ENCODE measurements around the gene CHD3.

The CHD3 gene

GRCh38 chr17:7929158-7930023 lies 40.8 kb downstream of the CHD3 start, which contains the start of gene KCNAB3:
KCNAB3 (minus strand) TSS chr17:7929856; CDS start chr17:7929435, 421 bp downstream.
- Histone ChIP-seq H3K9ac (ENCODE audit: low read depth, low read length) (no peak within 1 kb of the TSS), H3K27ac (ENCODE audit: low read depth, low read length) (no peak within 1 kb of the TSS), H3K36me3 (ENCODE audit: control insufficient read depth, insufficient read depth, low read length) (peaks cover 4% of the 10 kb centered on the region; the same call in 1 of the 2 replicates), H3K27me3 (ENCODE audit: control insufficient read depth, insufficient read depth, low read length) (peaks cover 53% of the 10 kb centered on the region), H3K4me1 (ENCODE audit: control insufficient read depth, insufficient read depth, low read length) (peaks cover 4% of the 10 kb centered on the region), H3K4me3 (ENCODE audit: low read depth, low read length) (peak within 1 kb of the TSS; percentile 74), H3K9me3 (ENCODE audit: control insufficient read depth, insufficient read depth, low read length) (no peaks in the 10 kb centered on the region)

- H3K4me3 ChIP-seq (ENCODE audit: low read depth, low read length) = peak overlapping the region; percentile 83
- peaks cover 39% of the 10 kb centered on the region for H3K27me3 ChIP-seq (ENCODE audit: control insufficient read depth, insufficient read depth, low read length)
- no peak overlapping the region for H3K27ac ChIP-seq (ENCODE audit: low read depth, low read length)
- H3K36me3 ChIP-seq (ENCODE audit: control insufficient read depth, insufficient read depth, low read length) = peaks cover 13% of the 10 kb centered on the region
- H3K9me3 ChIP-seq (ENCODE audit: control insufficient read depth, insufficient read depth, low read length) = no peaks in the 10 kb centered on the region
- peaks cover 4% of the 10 kb centered on the region for H3K4me1 ChIP-seq (ENCODE audit: control insufficient read depth, insufficient read depth, low read length)
- no peak overlapping the region for H3K9ac ChIP-seq (ENCODE audit: low read depth, low read length)
These were observed 42.4 kb downstream of the CHD3 start for GRCh38 chr17:7930841-7931631.

- Histone ChIP-seq H3K36me3 (ENCODE audit: control insufficient read depth, insufficient read depth, low read length) (peaks cover 22% of the 10 kb centered on the region), H3K27me3 (ENCODE audit: control insufficient read depth, insufficient read depth, low read length) (peaks cover 30% of the 10 kb centered on the region), H3K9me3 (ENCODE audit: control insufficient read depth, insufficient read depth, low read length) (no peaks in the 10 kb centered on the region), H3K9ac (ENCODE audit: low read depth, low read length) (no peak within 1 kb of the TSS; the same call in 1 of the 2 replicates), H3K4me3 (ENCODE audit: low read depth, low read length) (peak within 1 kb of the TSS; percentile 83), H3K4me1 (ENCODE audit: control insufficient read depth, insufficient read depth, low read length) (peaks cover 4% of the 10 kb centered on the region), H3K27ac (ENCODE audit: low read depth, low read length) (peak within 1 kb of the TSS; percentile 45)
These were observed 43.3 kb downstream of the CHD3 start, which contains the start of the genes CNTROB and TRAPPC1 for GRCh38 chr17:7931709-7932482. CNTROB (plus strand) TSS chr17:7932206; CDS start chr17:7933080, 874 bp downstream. TRAPPC1 (minus strand) TSS chr17:7931946; CDS start chr17:7931829, 117 bp downstream.

GRCh38 chr17:7932483-7932891 lies 43.9 kb downstream of the CHD3 start:
- H3K9me3 ChIP-seq (ENCODE audit: control insufficient read depth, insufficient read depth, low read length) = no peaks in the 10 kb centered on the region
- H3K4me1 ChIP-seq (ENCODE audit: control insufficient read depth, insufficient read depth, low read length) = peaks cover 4% of the 10 kb centered on the region
- peak overlapping the region; percentile 83 for H3K4me3 ChIP-seq (ENCODE audit: low read depth, low read length)
- H3K9ac ChIP-seq (ENCODE audit: low read depth, low read length) = no peak overlapping the region; the same call in 1 of the 2 replicates
- peaks cover 27% of the 10 kb centered on the region for H3K36me3 ChIP-seq (ENCODE audit: control insufficient read depth, insufficient read depth, low read length)
- no peak overlapping the region for H3K27ac ChIP-seq (ENCODE audit: low read depth, low read length)
- peaks cover 25% of the 10 kb centered on the region for H3K27me3 ChIP-seq (ENCODE audit: control insufficient read depth, insufficient read depth, low read length)

GRCh38 chr17:7932949-7933348 lies 44.4 kb downstream of the CHD3 start:
- H3K4me1 ChIP-seq (ENCODE audit: control insufficient read depth, insufficient read depth, low read length) = peaks cover 4% of the 10 kb centered on the region
- no peak overlapping the region for H3K9ac ChIP-seq (ENCODE audit: low read depth, low read length)
- H3K27me3 ChIP-seq (ENCODE audit: control insufficient read depth, insufficient read depth, low read length) = peaks cover 20% of the 10 kb centered on the region
- H3K36me3 ChIP-seq (ENCODE audit: control insufficient read depth, insufficient read depth, low read length) = peaks cover 27% of the 10 kb centered on the region
- no peaks in the 10 kb centered on the region for H3K9me3 ChIP-seq (ENCODE audit: control insufficient read depth, insufficient read depth, low read length)
- H3K27ac ChIP-seq (ENCODE audit: low read depth, low read length) = no peak overlapping the region
- H3K4me3 ChIP-seq (ENCODE audit: low read depth, low read length) = peak overlapping the region; percentile 83

- no peaks in the 10 kb centered on the region for H3K9me3 ChIP-seq (ENCODE audit: control insufficient read depth, insufficient read depth, low read length)
- H3K27me3 ChIP-seq (ENCODE audit: control insufficient read depth, insufficient read depth, low read length) = peaks cover 4% of the 10 kb centered on the region
- no peak overlapping the region for H3K4me3 ChIP-seq (ENCODE audit: low read depth, low read length)
- no peak overlapping the region for H3K27ac ChIP-seq (ENCODE audit: low read depth, low read length)
- no peak overlapping the region for H3K9ac ChIP-seq (ENCODE audit: low read depth, low read length)
- H3K4me1 ChIP-seq (ENCODE audit: control insufficient read depth, insufficient read depth, low read length) = peaks cover 4% of the 10 kb centered on the region; the same call in 1 of the 2 replicates
- H3K36me3 ChIP-seq (ENCODE audit: control insufficient read depth, insufficient read depth, low read length) = peaks cover 49% of the 10 kb centered on the region
These were observed 47.3 kb downstream of the CHD3 start for GRCh38 chr17:7935859-7936258.

GRCh38 chr17:7940034-7940433 lies 51.4 kb downstream of the CHD3 start:
- Histone ChIP-seq H3K27me3 (ENCODE audit: control insufficient read depth, insufficient read depth, low read length) (no peaks in the 10 kb centered on the region), H3K9ac (ENCODE audit: low read depth, low read length) (no peak overlapping the region), H3K36me3 (ENCODE audit: control insufficient read depth, insufficient read depth, low read length) (peaks cover 68% of the 10 kb centered on the region), H3K27ac (ENCODE audit: low read depth, low read length) (no peak overlapping the region), H3K4me1 (ENCODE audit: control insufficient read depth, insufficient read depth, low read length) (no peaks in the 10 kb centered on the region), H3K9me3 (ENCODE audit: control insufficient read depth, insufficient read depth, low read length) (no peaks in the 10 kb centered on the region), H3K4me3 (ENCODE audit: low read depth, low read length) (no peak overlapping the region)

GRCh38 chr17:7940743-7941142 lies 52.2 kb downstream of the CHD3 start:
- Histone ChIP-seq H3K4me1 (ENCODE audit: control insufficient read depth, insufficient read depth, low read length) (no peaks in the 10 kb centered on the region), H3K27me3 (ENCODE audit: control insufficient read depth, insufficient read depth, low read length) (no peaks in the 10 kb centered on the region), H3K36me3 (ENCODE audit: control insufficient read depth, insufficient read depth, low read length) (peaks cover 75% of the 10 kb centered on the region), H3K9me3 (ENCODE audit: control insufficient read depth, insufficient read depth, low read length) (no peaks in the 10 kb centered on the region), H3K4me3 (ENCODE audit: low read depth, low read length) (no peak overlapping the region), H3K9ac (ENCODE audit: low read depth, low read length) (no peak overlapping the region), H3K27ac (ENCODE audit: low read depth, low read length) (no peak overlapping the region)

GRCh38 chr17:7943291-7943690 lies 54.7 kb downstream of the CHD3 start:
- Histone ChIP-seq H3K36me3 (ENCODE audit: control insufficient read depth, insufficient read depth, low read length) (peaks cover 76% of the 10 kb centered on the region), H3K9me3 (ENCODE audit: control insufficient read depth, insufficient read depth, low read length) (no peaks in the 10 kb centered on the region), H3K4me3 (ENCODE audit: low read depth, low read length) (no peak overlapping the region), H3K27ac (ENCODE audit: low read depth, low read length) (no peak overlapping the region), H3K27me3 (ENCODE audit: control insufficient read depth, insufficient read depth, low read length) (no peaks in the 10 kb centered on the region), H3K9ac (ENCODE audit: low read depth, low read length) (no peak overlapping the region), H3K4me1 (ENCODE audit: control insufficient read depth, insufficient read depth, low read length) (no peaks in the 10 kb centered on the region)

GRCh38 chr17:7944326-7944725 lies 55.7 kb downstream of the CHD3 start:
- Histone ChIP-seq H3K4me3 (ENCODE audit: low read depth, low read length) (no peak overlapping the region), H3K4me1 (ENCODE audit: control insufficient read depth, insufficient read depth, low read length) (no peaks in the 10 kb centered on the region), H3K9me3 (ENCODE audit: control insufficient read depth, insufficient read depth, low read length) (no peaks in the 10 kb centered on the region), H3K36me3 (ENCODE audit: control insufficient read depth, insufficient read depth, low read length) (peaks cover 83% of the 10 kb centered on the region), H3K9ac (ENCODE audit: low read depth, low read length) (no peak overlapping the region), H3K27ac (ENCODE audit: low read depth, low read length) (no peak overlapping the region), H3K27me3 (ENCODE audit: control insufficient read depth, insufficient read depth, low read length) (no peaks in the 10 kb centered on the region)

All from HUES48 (cell line).